HepG2 (cell line): ENCODE measurements around the gene KLF6. TPM values are rescaled to one million over a fixed set of nuclear protein-coding genes. Genes with fewer than 3 reads are reported as not detected.

ENCODE experiments used
- BRF2 ChIP-seq: sonication (generic); formaldehyde crosslinking; IDR thresholded peaks from 2 replicates; pipeline ENCODE4 v1.8.1; 2022; ENCODE audit warnings: mild to moderate bottlenecking, missing genetic modification reagents
- CCDC6 ChIP-seq: sonication (generic); formaldehyde crosslinking; IDR thresholded peaks from 2 replicates; pipeline ENCODE4 v1.8.1; 2022; ENCODE audit warnings: mild to moderate bottlenecking, missing genetic modification reagents, moderate library complexity
- EZH2 ChIP-seq: conservative IDR thresholded peaks from 2 replicates; pipeline ENCODE4 v1.6.1; 2012; ENCODE audit warnings: mild to moderate bottlenecking, low read depth, low read length, moderate library complexity
- GPN1 ChIP-seq: sonication (generic); formaldehyde crosslinking; IDR thresholded peaks from 2 replicates; pipeline ENCODE4 v1.5.1; 2020; ENCODE audit warnings: missing genetic modification reagents, borderline replicate concordance
- HDAC2 ChIP-seq: sonication (generic); formaldehyde crosslinking; IDR thresholded peaks from 2 replicates; pipeline ENCODE4 v1.4.0; 2020; ENCODE audit warnings: missing genetic modification reagents
- NR0B2 ChIP-seq: sonication (generic); formaldehyde crosslinking; IDR thresholded peaks from 2 replicates; pipeline ENCODE4 v1.4.0; 2020; ENCODE audit warnings: mild to moderate bottlenecking, missing genetic modification reagents
- PHF21A ChIP-seq: sonication (generic); formaldehyde crosslinking; IDR thresholded peaks from 2 replicates; pipeline ENCODE4 v1.5.0; 2020; ENCODE audit warnings: mild to moderate bottlenecking, missing genetic modification reagents
- POLR2AphosphoS5 ChIP-seq: IDR thresholded peaks from 2 replicates; pipeline ENCODE4 v1.6.1; 2012; ENCODE audit warnings: low read depth, low read length
- RNF2 ChIP-seq: fragments of 450-650 bp; conservative IDR thresholded peaks from 2 replicates; pipeline ENCODE4 v1.6.1; 2016; ENCODE audit warnings: low read depth
- SIN3A ChIP-seq: IDR thresholded peaks from 2 replicates; pipeline ENCODE4 v1.6.1; 2011; ENCODE audit warnings: low read depth, mild to moderate bottlenecking, control low read depth, low read length, borderline replicate concordance
- SMC3 ChIP-seq: IDR thresholded peaks from 2 replicates; pipeline ENCODE4 v1.6.1; 2011; ENCODE audit warnings: low read length, improper control_type of control experiment
- SMYD3 ChIP-seq: sonication (generic); formaldehyde crosslinking; IDR thresholded peaks from 2 replicates; pipeline ENCODE4 v1.8.1; 2023; ENCODE audit warnings: mild to moderate bottlenecking, missing genetic modification reagents
- ZBTB1 ChIP-seq: sonication (generic); formaldehyde crosslinking; IDR thresholded peaks from 2 replicates; pipeline ENCODE4 v1.4.0; 2020; ENCODE audit warnings: missing genetic modification reagents, borderline replicate concordance
- ZBTB14 ChIP-seq: sonication (generic); formaldehyde crosslinking; IDR thresholded peaks from 2 replicates; pipeline ENCODE4 v1.4.0; 2020; ENCODE audit warnings: missing genetic modification reagents
- ZFP1 ChIP-seq: IDR thresholded peaks from 2 replicates; pipeline ENCODE4 v1.6.1; 2016
- ZFYVE20 ChIP-seq: sonication (generic); formaldehyde crosslinking; IDR thresholded peaks from 2 replicates; pipeline ENCODE4 v1.8.0; 2023; ENCODE audit warnings: low read depth, mild to moderate bottlenecking, moderate library complexity, missing genetic modification reagents, borderline replicate concordance
- ZNF136 ChIP-seq: sonication (generic); formaldehyde crosslinking; IDR thresholded peaks from 2 replicates; pipeline ENCODE4 v1.8.1; 2022; ENCODE audit warnings: low read depth, mild to moderate bottlenecking, moderate library complexity, missing genetic modification reagents
- ZNF263 ChIP-seq: sonication (generic); formaldehyde crosslinking; IDR thresholded peaks from 2 replicates; pipeline ENCODE4 v1.4.0; 2020; ENCODE audit warnings: missing genetic modification reagents
- ZNF431 ChIP-seq: sonication (generic); formaldehyde crosslinking; IDR thresholded peaks from 2 replicates; pipeline ENCODE4 v1.9.0; 2022; ENCODE audit warnings: missing genetic modification reagents, low read depth, mild to moderate bottlenecking, borderline replicate concordance
- ZNF432 ChIP-seq: sonication (generic); formaldehyde crosslinking; IDR thresholded peaks from 2 replicates; pipeline ENCODE4 v1.5.0; 2020; ENCODE audit warnings: missing genetic modification reagents, mild to moderate bottlenecking, borderline replicate concordance
- ZNF747 ChIP-seq: sonication (generic); formaldehyde crosslinking; IDR thresholded peaks from 2 replicates; pipeline ENCODE4 v1.8.1; 2023; ENCODE audit warnings: missing genetic modification reagents, mild to moderate bottlenecking, borderline replicate concordance
- ZNF792 ChIP-seq: IDR thresholded peaks from 2 replicates; pipeline ENCODE4 v1.6.1; 2016
- ZSCAN22 ChIP-seq: sonication (generic); formaldehyde crosslinking; IDR thresholded peaks from 2 replicates; pipeline ENCODE4 v1.4.0; 2020; ENCODE audit warnings: mild to moderate bottlenecking, missing genetic modification reagents
- ZSCAN9 ChIP-seq: IDR thresholded peaks from 2 replicates; pipeline ENCODE4 v1.6.1; 2016; ENCODE audit warnings: borderline replicate concordance
- polyA plus RNA-seq, 8 experiments: library from polyadenylated mRNA; depleted of rRNA in 3 of 8; stranded (reverse) in 7 of 8; unstranded in 1 of 8; fragments of >200 nt; fragmentation: Illumina TruSeq in 4 of 8; extraction: Trizol in 4 of 8; gene quantifications; 2 replicates each; pipeline versions ENCODE4 v1.2.1 to v1.2.3, GENCODE V29; 2011 to 2016; ENCODE audit warnings: low read depth in 4 of 8, missing spikeins in 1 of 8, mixed read lengths in 1 of 8; ENCODE audit not compliant: insufficient read depth in 1 of 8
- total RNA-seq, 5 experiments: library from RNA; depleted of rRNA; stranded (reverse); fragments of >200 nt; fragmentation: Illumina TruSeq; extraction: Trizol; gene quantifications; 2 replicates each; pipeline ENCODE4 v1.2.3, GENCODE V29; 2016; ENCODE audit warnings: low read depth in 1 of 5
- TF ChIP-seq, protein P1 (sequence below): sonication (generic); formaldehyde crosslinking; IDR thresholded peaks from 2 replicates; pipeline ENCODE4 v1.8.1; 2023; ENCODE audit warnings: mild to moderate bottlenecking, inconsistent platforms, moderate library complexity, missing genetic modification reagents, borderline replicate concordance
- TF ChIP-seq, protein P2 (sequence below): IDR thresholded peaks from 2 replicates; pipeline ENCODE4 v1.6.1; 2016

The KLF6 gene
- total and polyA plus RNA-seq, 2 of the 13 experiments (the other 11 are each of a cell fraction or from before 2014, with no cell fraction given), result 27.0 to 71.9 TPM

DNA sequence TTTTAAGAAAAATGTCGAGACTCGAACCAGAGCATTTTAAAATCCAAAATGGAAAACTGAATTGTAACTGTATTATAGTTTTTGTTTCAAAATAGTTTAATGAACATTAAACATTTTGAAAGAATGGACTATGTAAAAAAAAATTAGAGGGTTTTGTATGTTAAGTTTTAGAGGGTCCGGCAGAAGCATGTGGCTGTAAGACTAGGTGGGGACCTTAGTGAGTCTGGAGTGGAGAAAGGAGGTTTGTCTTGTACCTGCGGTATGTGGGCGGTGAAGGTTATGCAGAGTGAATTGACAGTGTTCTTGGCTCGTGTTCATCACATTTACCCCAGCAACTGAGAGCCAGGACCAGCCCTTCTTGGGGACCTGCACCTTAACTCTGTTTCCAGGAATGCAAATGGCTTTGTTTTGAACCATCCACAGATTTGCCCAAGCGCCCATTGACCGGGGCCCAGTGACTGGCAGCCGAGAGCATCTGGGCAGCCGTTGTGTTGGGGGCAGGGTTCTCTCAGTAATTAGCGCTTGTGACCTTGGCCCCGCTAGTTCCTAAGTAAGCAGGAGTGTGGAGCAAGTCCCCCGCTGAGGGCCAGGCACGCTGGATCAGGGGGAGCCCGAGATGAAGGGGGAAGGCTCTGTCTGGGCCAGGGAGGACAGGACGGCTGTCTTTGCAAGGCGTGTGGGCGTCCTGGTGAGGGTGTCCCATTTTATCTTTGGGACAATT, 1.4 kb upstream of the KLF6 start (continued):
- TF ChIP-seq BRF2 (CRISPR knock-in tag), result peak; percentile 3; the same call in 1 of the 2 replicates
- TF ChIP-seq HDAC2 (CRISPR knock-in tag), result peak; percentile 92
- peak; percentile 48; the same call in 1 of the 2 replicates for TF ChIP-seq SIN3A
- no peak for TF ChIP-seq POLR2AphosphoS5
- peak; percentile 44 for TF ChIP-seq SMC3
- peak; percentile 86 for TF ChIP-seq PHF21A (CRISPR knock-in tag)
- 0 out of 2 replicates have a peak, but pooled peaks have one; percentile 76 for TF ChIP-seq ZNF747 (CRISPR knock-in tag)
- TF ChIP-seq SMYD3 (CRISPR knock-in tag), result no peak; the same call in 1 of the 2 replicates
- TF ChIP-seq ZNF431, result peak; percentile 81
- TF ChIP-seq CCDC6 (CRISPR knock-in tag), result no peak
- no peak for TF ChIP-seq ZFP1
- no peak for TF ChIP-seq ZFYVE20 (CRISPR knock-in tag)
- TF ChIP-seq NR0B2, result no peak
- TF ChIP-seq ZBTB1 (CRISPR knock-in tag), result no peak
- TF ChIP-seq ZBTB14 (CRISPR knock-in tag), result no peak
- TF ChIP-seq RNF2, result no peak
- TF ChIP-seq ZNF136 (CRISPR knock-in tag), result no peak
- no peak for TF ChIP-seq ZNF263 (CRISPR knock-in tag)
- peak; percentile 83 for TF ChIP-seq ZNF792 (CRISPR knock-in tag)
- no peak for TF ChIP-seq ZNF432 (CRISPR knock-in tag)
- TF ChIP-seq, protein P1, sequence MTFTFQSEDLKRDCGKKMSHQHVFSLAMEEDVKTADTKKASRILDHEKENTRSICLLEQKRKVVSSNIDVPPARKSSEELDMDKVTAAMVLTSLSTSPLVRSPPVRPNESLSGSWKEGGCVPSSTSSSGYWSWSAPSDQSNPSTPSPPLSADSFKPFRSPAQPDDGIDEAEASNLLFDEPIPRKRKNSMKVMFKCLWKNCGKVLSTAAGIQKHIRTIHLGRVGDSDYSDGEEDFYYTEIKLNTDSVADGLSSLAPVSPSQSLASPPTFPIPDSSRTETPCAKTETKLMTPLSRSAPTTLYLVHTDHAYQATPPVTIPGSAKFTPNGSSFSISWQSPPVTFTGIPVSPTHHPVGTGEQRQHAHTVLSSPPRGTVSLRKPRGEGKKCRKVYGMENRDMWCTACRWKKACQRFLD (CRISPR knock-in tag), result 0 out of 2 replicates have a peak, but pooled peaks have one; percentile 56
- no peak for TF ChIP-seq GPN1 (CRISPR knock-in tag)
- TF ChIP-seq ZSCAN22 (CRISPR knock-in tag), result no peak
- TF ChIP-seq, protein P2, sequence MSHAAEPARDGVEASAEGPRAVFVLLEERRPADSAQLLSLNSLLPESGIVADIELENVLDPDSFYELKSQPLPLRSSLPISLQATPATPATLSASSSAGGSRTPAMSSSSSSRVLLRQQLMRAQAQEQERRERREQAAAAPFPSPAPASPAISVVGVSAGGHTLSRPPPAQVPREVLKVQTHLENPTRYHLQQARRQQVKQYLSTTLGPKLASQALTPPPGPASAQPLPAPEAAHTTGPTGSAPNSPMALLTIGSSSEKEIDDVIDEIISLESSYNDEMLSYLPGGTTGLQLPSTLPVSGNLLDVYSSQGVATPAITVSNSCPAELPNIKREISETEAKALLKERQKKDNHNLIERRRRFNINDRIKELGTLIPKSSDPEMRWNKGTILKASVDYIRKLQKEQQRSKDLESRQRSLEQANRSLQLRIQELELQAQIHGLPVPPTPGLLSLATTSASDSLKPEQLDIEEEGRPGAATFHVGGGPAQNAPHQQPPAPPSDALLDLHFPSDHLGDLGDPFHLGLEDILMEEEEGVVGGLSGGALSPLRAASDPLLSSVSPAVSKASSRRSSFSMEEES, result peak; percentile 81
- TF ChIP-seq ZSCAN9 (CRISPR knock-in tag), result no peak; the same call in 1 of the 2 replicates
- no peak for TF ChIP-seq EZH2
